ENCODE data around the gene MS4A10. TPM values are rescaled to one million over a fixed set of nuclear protein-coding genes. Genes with fewer than 3 reads are reported as not detected.

The MS4A10 gene
- total and polyA plus RNA-seq, 10 of the 15 experiments (the other 5 are each of a cell fraction or from before 2014, with no cell fraction given), result not detected

GRCh38 chr11:60845338-60845737 lies 60.2 kb downstream of the MS4A10 start:
- no peaks in the 10 kb centered on the region for H4K20me1 ChIP-seq (ENCODE audit: control insufficient read depth, insufficient read depth)
- DNase-seq (ENCODE audit: low read depth, low spot score) (no peak), ATAC-seq (no peak), FAIRE-seq (no peak)
- peak overlapping the region; percentile 39 for H3K4me2 ChIP-seq (ENCODE audit: control insufficient read depth, insufficient read depth)
- POLR2A ChIA-PET, result interaction anchor here (0.5 kb wide), 1 partner anchor 73 kb away, joined by 4 read pairs; no protein-coding TSS in a partner anchor
- no peak overlapping the region for H2AFZ ChIP-seq (ENCODE audit: control insufficient read depth, low read depth, low read length)
- H3K4me3 ChIP-seq, result peak overlapping the region; percentile 92; the same call in 1 of the 2 replicates
- RAD21 ChIA-PET (ENCODE audit: unreplicated experiment), result no interaction called here
- H3K36me3 ChIP-seq (ENCODE audit: control insufficient read depth in 2 of 2, insufficient read depth in 2 of 2, low read length in 1 of 2), result peaks cover 2 to 21% of the 10 kb centered on the region in 2 experiments; a peak in 3 of 4 replicates
- TF ChIP-seq, protein P1, sequence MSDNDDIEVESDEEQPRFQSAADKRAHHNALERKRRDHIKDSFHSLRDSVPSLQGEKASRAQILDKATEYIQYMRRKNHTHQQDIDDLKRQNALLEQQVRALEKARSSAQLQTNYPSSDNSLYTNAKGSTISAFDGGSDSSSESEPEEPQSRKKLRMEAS (IDR thresholded peaks at IDR 0.05; ENCODE audit: low read depth, low read length), result no peak
- TF ChIP-seq SREBF1 (IDR thresholded peaks at IDR 0.05; ENCODE audit: low read length), result no peak
- TF ChIP-seq MTA3 (IDR thresholded peaks at IDR 0.05; ENCODE audit: borderline replicate concordance, low read length), result no peak
- no peak for TF ChIP-seq ASH2L (IDR thresholded peaks at IDR 0.05; ENCODE audit: borderline replicate concordance, low read depth)
- no peak for TF ChIP-seq MXI1 (IDR thresholded peaks at IDR 0.05; ENCODE audit: low read depth, low read length)
- TF ChIP-seq BMI1 (IDR thresholded peaks at IDR 0.05; ENCODE audit: borderline replicate concordance), result no peak
- TF ChIP-seq USF1 (IDR thresholded peaks at IDR 0.05; ENCODE audit: borderline replicate concordance, extremely low read length, insufficient read depth, low read depth, low read length), result no peak
- TF ChIP-seq, protein P2, sequence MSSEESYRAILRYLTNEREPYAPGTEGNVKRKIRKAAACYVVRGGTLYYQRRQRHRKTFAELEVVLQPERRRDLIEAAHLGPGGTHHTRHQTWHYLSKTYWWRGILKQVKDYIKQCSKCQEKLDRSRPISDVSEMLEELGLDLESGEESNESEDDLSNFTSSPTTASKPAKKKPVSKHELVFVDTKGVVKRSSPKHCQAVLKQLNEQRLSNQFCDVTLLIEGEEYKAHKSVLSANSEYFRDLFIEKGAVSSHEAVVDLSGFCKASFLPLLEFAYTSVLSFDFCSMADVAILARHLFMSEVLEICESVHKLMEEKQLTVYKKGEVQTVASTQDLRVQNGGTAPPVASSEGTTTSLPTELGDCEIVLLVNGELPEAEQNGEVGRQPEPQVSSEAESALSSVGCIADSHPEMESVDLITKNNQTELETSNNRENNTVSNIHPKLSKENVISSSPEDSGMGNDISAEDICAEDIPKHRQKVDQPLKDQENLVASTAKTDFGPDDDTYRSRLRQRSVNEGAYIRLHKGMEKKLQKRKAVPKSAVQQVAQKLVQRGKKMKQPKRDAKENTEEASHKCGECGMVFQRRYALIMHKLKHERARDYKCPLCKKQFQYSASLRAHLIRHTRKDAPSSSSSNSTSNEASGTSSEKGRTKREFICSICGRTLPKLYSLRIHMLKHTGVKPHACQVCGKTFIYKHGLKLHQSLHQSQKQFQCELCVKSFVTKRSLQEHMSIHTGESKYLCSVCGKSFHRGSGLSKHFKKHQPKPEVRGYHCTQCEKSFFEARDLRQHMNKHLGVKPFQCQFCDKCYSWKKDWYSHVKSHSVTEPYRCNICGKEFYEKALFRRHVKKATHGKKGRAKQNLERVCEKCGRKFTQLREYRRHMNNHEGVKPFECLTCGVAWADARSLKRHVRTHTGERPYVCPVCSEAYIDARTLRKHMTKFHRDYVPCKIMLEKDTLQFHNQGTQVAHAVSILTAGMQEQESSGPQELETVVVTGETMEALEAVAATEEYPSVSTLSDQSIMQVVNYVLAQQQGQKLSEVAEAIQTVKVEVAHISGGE (CRISPR knock-in tag; IDR thresholded peaks at IDR 0.05), result no peak
- no peak for TF ChIP-seq HDAC2 (IDR thresholded peaks at IDR 0.05)
- intact Hi-C loops (cut with micrococcal nuclease; ENCODE audit: unreplicated experiment), result loop anchor here (2.0 to 10.0 kb wide), 2 partner anchors 53 to 109 kb away; partner anchors contain the start of gene SLC15A3
- H3K27ac ChIP-seq (ENCODE audit: control insufficient read depth, insufficient read depth), result no peak overlapping the region
- no TSS peak for BruUV-seq (replicated peaks)
- 88% methylated on average over 8 of the region's 8 CpGs for WGBS (ENCODE audit: insufficient coverage, insufficient replicate concordance, low lambda C conversion rate, missing lambda C conversion rate)
- SMC1A ChIA-PET (ENCODE audit: uncharacterized antibody, unreplicated experiment), result no interaction called here
- peaks cover 48% of the 10 kb centered on the region for H3K79me2 ChIP-seq (ENCODE audit: control insufficient read depth, insufficient read depth, low read length)
- in situ Hi-C loops (cut with MboI), result no loop called here
- no peaks in the 10 kb centered on the region for H3K27me3 ChIP-seq (replicated peaks in 1 of 2; ENCODE audit: control insufficient read depth in 2 of 2, insufficient read depth in 2 of 2, low read length in 1 of 2)
- H3K4me1 ChIP-seq (ENCODE audit: control insufficient read depth, insufficient read depth, low read length), result peaks cover 4% of the 10 kb centered on the region
- no peaks in the 10 kb centered on the region for H3K9me3 ChIP-seq (replicated peaks; ENCODE audit: control insufficient read depth, insufficient read depth, low read length)
- H3K9ac ChIP-seq (ENCODE audit: control insufficient read depth, insufficient read depth, low read length), result no peak overlapping the region
- CTCF ChIA-PET, result interaction anchor here (3.2 kb wide), 1 partner anchor 14 kb away, joined by 18 read pairs; no protein-coding TSS in a partner anchor
